ENCODE results near the gene SLFN5.

GRCh38 chr17:35295686-35296085, 52.8 kb downstream of the SLFN5 start:
- TF ChIP-seq CTCF (IDR thresholded peaks at IDR 0.05) (no peak), POLR2A (IDR thresholded peaks at IDR 0.05) (no peak)
